IMR-90 (cell line): ENCODE data around the gene GGTLC2. TPM values are rescaled to one million over a fixed set of nuclear protein-coding genes. Genes with fewer than 3 reads are reported as not detected.
A peak's percentile ranks its signal among the peaks of the same experiment; 100 is the strongest.

Experiments used
- ATAC-seq: fragments of 200-7000 bp; cut with Tn5 transposase; 2 replicates; pipeline ENCODE4 v1.9.1; 2020; ENCODE audit warnings: low read depth, mild to moderate bottlenecking, moderate library complexity
- BruUV-seq: library from RNA; stranded (reverse); fragments of 400-500 nt; replicated peaks from 2 replicates; lab custom pipeline; 2021; lab: Mats Ljungman, UMichigan
- CTCF ChIA-PET: fragments of 300-600 bp; formaldehyde crosslinking; extraction: SDS; loops from one replicate; lab custom pipeline; 2021; ENCODE audit warnings: antibody characterized with exemption; lab: Yijun Ruan, JAX
- POLR2A ChIA-PET: fragments of 300-600 bp; sonication (Branson Sonifier 250); formaldehyde crosslinking; loops from one replicate; lab custom pipeline; 2022; ENCODE audit warnings: antibody characterized with exemption; ENCODE audit not compliant: unreplicated experiment; lab: Charles Lee
- DNase-seq: peaks from one replicate; pipeline ENCODE4 v3.0.0; 2013
- H2AFZ ChIP-seq: replicated peaks from 2 replicates; pipeline ENCODE3; 2013; ENCODE audit warnings: low read length, mild to moderate bottlenecking; ENCODE audit not compliant: poor library complexity
- H2AK5ac ChIP-seq: 2 replicates; pipeline ENCODE4 v1.6.1; 2013; ENCODE audit warnings: low read depth, low read length, inconsistent platforms
- H2AK9ac ChIP-seq: replicated peaks from 2 replicates; pipeline ENCODE3; 2013; ENCODE audit warnings: mild to moderate bottlenecking, low read depth, low read length, moderate library complexity; ENCODE audit not compliant: poor library complexity
- H2BK120ac ChIP-seq: 2 replicates; pipeline ENCODE4 v1.6.1; 2013; ENCODE audit warnings: low read depth, low read length, inconsistent platforms
- H2BK15ac ChIP-seq: 3 replicates; pipeline ENCODE4 v1.6.1; 2013; ENCODE audit warnings: low read depth, low read length, inconsistent platforms
- H2BK20ac ChIP-seq: 2 replicates; pipeline ENCODE4 v1.6.1; 2013; ENCODE audit warnings: low read depth, mild to moderate bottlenecking, inconsistent platforms, low read length, moderate library complexity
- H2BK5ac ChIP-seq: 2 replicates; pipeline ENCODE4 v1.6.1; 2013; ENCODE audit warnings: mild to moderate bottlenecking, low read depth, low read length, inconsistent platforms; ENCODE audit not compliant: poor library complexity, severe bottlenecking
- H3K14ac ChIP-seq: replicated peaks from 2 replicates; pipeline ENCODE4 v1.6.1; 2013; ENCODE audit warnings: low read depth, low read length, inconsistent platforms
- H3K18ac ChIP-seq: 2 replicates; pipeline ENCODE4 v1.6.1; 2013; ENCODE audit warnings: low read depth, low read length, control low read depth
- H3K23ac ChIP-seq: 2 replicates; pipeline ENCODE4 v1.6.1; 2013; ENCODE audit warnings: low read depth, low read length, inconsistent platforms
- H3K27ac ChIP-seq: 2 replicates; pipeline ENCODE4 v1.5.1; 2013; ENCODE audit warnings: mild to moderate bottlenecking, control low read depth, low read length; ENCODE audit not compliant: insufficient read depth
- H3K27me3 ChIP-seq: 2 replicates; pipeline ENCODE4 v1.6.1; 2013; ENCODE audit warnings: low read length; ENCODE audit not compliant: control insufficient read depth, insufficient read depth
- H3K36me3 ChIP-seq: 2 replicates; pipeline ENCODE4 v1.6.1; 2013; ENCODE audit warnings: low read length, mixed read lengths; ENCODE audit not compliant: control insufficient read depth, insufficient read depth
- H3K4ac ChIP-seq: 2 replicates; pipeline ENCODE4 v1.6.1; 2013; ENCODE audit warnings: low read depth, low read length, inconsistent platforms
- H3K4me1 ChIP-seq: 2 replicates; pipeline ENCODE4 v1.6.1; 2013; ENCODE audit warnings: low read length, mixed read lengths; ENCODE audit not compliant: control insufficient read depth, insufficient read depth
- H3K4me2 ChIP-seq: 2 replicates; pipeline ENCODE4 v1.6.1; 2013; ENCODE audit warnings: low read depth, mild to moderate bottlenecking, control low read depth, low read length, moderate library complexity
- H3K4me3 ChIP-seq: 2 replicates; pipeline ENCODE4 v1.5.1; 2013; ENCODE audit warnings: low read depth, mild to moderate bottlenecking, control low read depth, low read length, moderate library complexity; ENCODE audit not compliant: insufficient read depth
- H3K56ac ChIP-seq: 2 replicates; pipeline ENCODE4 v1.6.1; 2013; ENCODE audit warnings: low read length, inconsistent platforms; ENCODE audit not compliant: insufficient read depth; ENCODE audit errors: extremely low read depth
- H3K79me1 ChIP-seq, 2 experiments: 2 replicates each; pipeline ENCODE4 v1.6.1; 2013; ENCODE audit warnings: low read length in 2 of 2, inconsistent platforms in 1 of 2, low read depth in 1 of 2
- H3K9ac ChIP-seq: 2 replicates; pipeline ENCODE4 v1.6.1; 2013; ENCODE audit warnings: low read depth, low read length, control low read depth
- H3K9me1 ChIP-seq: 2 replicates; pipeline ENCODE4 v1.6.1; 2013; ENCODE audit warnings: low read length, inconsistent platforms; ENCODE audit not compliant: insufficient read depth
- H3K9me3 ChIP-seq: 2 replicates; pipeline ENCODE4 v1.6.1; 2013; ENCODE audit warnings: low read length; ENCODE audit not compliant: control insufficient read depth, insufficient read depth
- H4K20me1 ChIP-seq: 2 replicates; pipeline ENCODE4 v1.6.1; 2013; ENCODE audit warnings: low read length, inconsistent platforms; ENCODE audit not compliant: insufficient read depth
- H4K5ac ChIP-seq: 2 replicates; pipeline ENCODE4 v1.6.1; 2013; ENCODE audit warnings: mild to moderate bottlenecking, low read depth, low read length, control low read depth
- H4K8ac ChIP-seq, 2 experiments: 2 replicates each; pipeline ENCODE4 v1.6.1; 2013; ENCODE audit warnings: low read depth in 2 of 2, low read length in 2 of 2, control low read depth in 1 of 2, inconsistent platforms in 1 of 2
- H4K91ac ChIP-seq: 2 replicates; pipeline ENCODE4 v1.6.1; 2013; ENCODE audit warnings: low read depth, low read length, inconsistent platforms; ENCODE audit not compliant: insufficient read depth
- CEBPB ChIP-seq: IDR thresholded peaks from 2 replicates; pipeline ENCODE4 v1.6.1; 2012; ENCODE audit warnings: low read depth, low read length, improper control_type of control experiment
- FOS ChIP-seq: fragments of 150-350 bp; IDR thresholded peaks from 2 replicates; pipeline ENCODE4 v1.6.1; 2016; ENCODE audit warnings: low read depth, low read length
- MAFK ChIP-seq: IDR thresholded peaks from 2 replicates; pipeline ENCODE4 v1.6.1; 2012; ENCODE audit warnings: low read depth, low read length, improper control_type of control experiment
- MAZ ChIP-seq: IDR thresholded peaks from 2 replicates; pipeline ENCODE4 v1.6.1; 2012; ENCODE audit warnings: low read depth, mild to moderate bottlenecking, low read length, improper control_type of control experiment, moderate library complexity, borderline replicate concordance
- NFE2L2 ChIP-seq: fragments of 150-350 bp; IDR thresholded peaks from 2 replicates; pipeline ENCODE4 v1.6.1; 2016; ENCODE audit warnings: low read depth, mild to moderate bottlenecking, low read length
- USF2 ChIP-seq: fragments of 150-350 bp; IDR thresholded peaks from 2 replicates; pipeline ENCODE4 v1.6.1; 2017; ENCODE audit warnings: mild to moderate bottlenecking, antibody characterized with exemption, low read length, low read depth
- WGBS, 2 experiments: methylation state at CpG; one replicate each; pipeline versions ENCODE4 v1.1.5 to v1.1.7; 2013; ENCODE audit warnings: missing lambda C conversion rate in 2 of 2; ENCODE audit not compliant: insufficient read length in 1 of 2; ENCODE audit errors: extremely low coverage in 2 of 2; 5-methylcytosine and 5-hydroxymethylcytosine counted together
- dilution Hi-C: fragments of 300-500 bp; cut with HindIII; formaldehyde crosslinking; loops from one replicate; pipeline ENCODE4 v1.14.3; 2018; ENCODE audit warnings: low sequenced_read_pairs; ENCODE audit not compliant: unreplicated experiment
- in situ Hi-C: fragments of 300-500 bp; cut with MboI; formaldehyde crosslinking; loops from 3 replicates; pipeline ENCODE4 v1.14.3; 2019; ENCODE audit warnings: low sequenced_read_pairs, inconsistent platforms, mixed read lengths
- intact Hi-C: fragments of 100-400 bp; cut with micrococcal nuclease; formaldehyde crosslinking; loops from 2 replicates; pipeline ENCODE4 v1.10.0; 2022
- polyA plus RNA-seq, 3 experiments: library from polyadenylated mRNA; depleted of rRNA; stranded (reverse); fragments of >200 nt; gene quantifications; 2 replicates each; pipeline ENCODE4 v1.2.3, GENCODE V29; 2012; ENCODE audit warnings: low replicate concordance in 1 of 3
- total RNA-seq: library from RNA; depleted of rRNA; stranded (reverse); fragments of >200 nt; gene quantifications from 2 replicates; pipeline ENCODE4 v1.2.3, GENCODE V29; 2012
- TF ChIP-seq, protein P1 (sequence below): fragments of 150-350 bp; IDR thresholded peaks from 2 replicates; pipeline ENCODE4 v1.6.1; 2016; ENCODE audit warnings: low read depth, mild to moderate bottlenecking, low read length, moderate library complexity, borderline replicate concordance

The GGTLC2 gene
- total and polyA plus RNA-seq, 2 of the 4 experiments (the other 2 are of a cell fraction): 0.09 TPM; not detected in 1

DNA sequence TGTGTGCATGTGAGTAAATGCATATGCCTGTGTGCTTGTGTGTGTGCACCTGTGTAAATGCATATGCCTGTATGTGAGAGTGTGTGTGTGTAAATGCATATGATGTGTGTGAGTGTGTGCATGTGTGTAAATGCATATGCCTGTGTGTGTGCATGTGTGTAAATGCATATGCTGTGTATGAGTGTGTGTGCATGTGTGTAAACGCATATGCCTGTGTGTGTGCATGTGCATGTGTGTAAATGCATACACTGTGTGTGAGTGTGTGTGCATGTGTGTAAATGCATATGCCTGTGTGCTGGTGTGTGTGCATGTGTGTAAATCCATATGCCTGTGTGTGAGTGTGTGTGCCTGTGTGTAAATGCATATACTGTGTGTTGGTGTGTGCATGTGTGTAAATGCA is 37.8 kb downstream of the GGTLC2 start:
- ChIA-PET CTCF (no interaction called here), POLR2A (no interaction called here)
- intact Hi-C loops: no loop called here

More for the DNA sequence above, 37.8 kb downstream of the GGTLC2 start:
- no peak overlapping the region for H3K4me2 ChIP-seq
- H3K4ac ChIP-seq: peak overlapping the region; percentile 77; the same call in 1 of the 2 replicates
- no peak overlapping the region for H2BK15ac ChIP-seq
- ATAC-seq (no peak), DNase-seq (no peak)
- H4K20me1 ChIP-seq: no peaks in the 10 kb centered on the region
- H3K27me3 ChIP-seq: peaks cover 6% of the 10 kb centered on the region; the same call in 1 of the 2 replicates
- no peak overlapping the region for H3K9ac ChIP-seq
- dilution Hi-C loops: no loop called here
- no peak overlapping the region for H3K56ac ChIP-seq
- peak overlapping the region; percentile 25 for H2AFZ ChIP-seq
- no peak overlapping the region for H2BK5ac ChIP-seq
- H3K79me1 ChIP-seq: no peaks in the 10 kb centered on the region
- peak overlapping the region; percentile 75 for H2BK20ac ChIP-seq
- 92% methylated on average over 1 of the region's 1 CpG; no CpG with 5 or more reads in 1 of the 2 experiments for WGBS, 2 experiments
- peak overlapping the region; percentile 48; the same call in 1 of the 2 replicates for H3K18ac ChIP-seq
- BruUV-seq: no TSS peak
- no peaks in the 10 kb centered on the region for H3K36me3 ChIP-seq
- in situ Hi-C loops: no loop called here
- H3K14ac ChIP-seq: 0 out of 2 replicates have a peak overlapping the region, but pooled peaks have one; percentile 24
- peak overlapping the region; percentile 80 for H4K91ac ChIP-seq
- no peak overlapping the region for H2AK5ac ChIP-seq
- peaks cover 30% of the 10 kb centered on the region for H3K9me1 ChIP-seq
- no peak overlapping the region for H2AK9ac ChIP-seq
- TF ChIP-seq, protein P1, sequence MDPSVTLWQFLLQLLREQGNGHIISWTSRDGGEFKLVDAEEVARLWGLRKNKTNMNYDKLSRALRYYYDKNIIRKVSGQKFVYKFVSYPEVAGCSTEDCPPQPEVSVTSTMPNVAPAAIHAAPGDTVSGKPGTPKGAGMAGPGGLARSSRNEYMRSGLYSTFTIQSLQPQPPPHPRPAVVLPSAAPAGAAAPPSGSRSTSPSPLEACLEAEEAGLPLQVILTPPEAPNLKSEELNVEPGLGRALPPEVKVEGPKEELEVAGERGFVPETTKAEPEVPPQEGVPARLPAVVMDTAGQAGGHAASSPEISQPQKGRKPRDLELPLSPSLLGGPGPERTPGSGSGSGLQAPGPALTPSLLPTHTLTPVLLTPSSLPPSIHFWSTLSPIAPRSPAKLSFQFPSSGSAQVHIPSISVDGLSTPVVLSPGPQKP: no peak
- TF ChIP-seq FOS (no peak), USF2 (no peak), MAFK (no peak), CEBPB (no peak), NFE2L2 (no peak), MAZ (no peak)
- H3K27ac ChIP-seq: no peak overlapping the region
- H4K8ac ChIP-seq: no peak overlapping the region; a peak in 1 of 4 replicates
- no peak overlapping the region for H3K23ac ChIP-seq
- no peak overlapping the region for H4K5ac ChIP-seq
- H3K4me1 ChIP-seq: peaks cover 32% of the 10 kb centered on the region
- no peaks in the 10 kb centered on the region for H3K9me3 ChIP-seq
- peak overlapping the region; percentile 79 for H2BK120ac ChIP-seq
- no peak overlapping the region for H3K4me3 ChIP-seq
